ENCODE results near the gene MOCS3. TPM values are rescaled to one million over a fixed set of nuclear protein-coding genes. Genes with fewer than 3 reads are reported as not detected.

MOCS3 gene
- total RNA-seq (ENCODE audit: low replicate concordance): 7.4 and 8.2 TPM in 2 replicates
- long read RNA-seq, full-length matches to known transcripts: 59 of 59 reads
- long read RNA-seq, partial matches to known transcripts: 0 of 59 reads
- long read RNA-seq, other reads (novel, unspliced or antisense): 0 of 59 reads

GRCh38 chr20:50958615-50959542 lies at the start of gene MOCS3:
MOCS3 (plus strand) TSS chr20:50958818; CDS start chr20:50958843, 25 bp downstream.
- H3K36me3 Mint-ChIP-seq: peaks cover 7% of the 10 kb centered on the region
- no peak for TF ChIP-seq CTCF (conservative IDR thresholded peaks at IDR 0.05)
- H3K27ac Mint-ChIP-seq: peak within 1 kb of the TSS; percentile 99
- no peaks in the 10 kb centered on the region for H3K9me3 Mint-ChIP-seq
- peaks cover 20% of the 10 kb centered on the region for H3K4me1 Mint-ChIP-seq (ENCODE audit: unreplicated experiment)
- H3K4me3 Mint-ChIP-seq: peak within 1 kb of the TSS; percentile 96
- no peaks in the 10 kb centered on the region for H3K27me3 Mint-ChIP-seq
- peak; percentile 82 for DNase-seq (ENCODE audit: extremely low spot score, unreplicated experiment)

GRCh38 chr20:50909413-50909812 lies 49.2 kb upstream of the MOCS3 start:
- DNase-seq (ENCODE audit: extremely low spot score, unreplicated experiment): no peak
- Mint-ChIP-seq H3K4me1 (ENCODE audit: unreplicated experiment) (peaks cover 36% of the 10 kb centered on the region), H3K9me3 (no peaks in the 10 kb centered on the region), H3K4me3 (no peak overlapping the region), H3K36me3 (peaks cover 25% of the 10 kb centered on the region), H3K27me3 (no peaks in the 10 kb centered on the region), H3K27ac (peak overlapping the region; percentile 8)
- TF ChIP-seq CTCF (conservative IDR thresholded peaks at IDR 0.05): no peak

GRCh38 chr20:50911030-50911429 lies 47.6 kb upstream of the MOCS3 start:
- H3K27me3 Mint-ChIP-seq: no peaks in the 10 kb centered on the region
- peak overlapping the region; percentile 4 for H3K4me3 Mint-ChIP-seq
- peaks cover 27% of the 10 kb centered on the region for H3K36me3 Mint-ChIP-seq
- no peak for TF ChIP-seq CTCF (conservative IDR thresholded peaks at IDR 0.05)
- DNase-seq (ENCODE audit: extremely low spot score, unreplicated experiment): no peak
- peaks cover 46% of the 10 kb centered on the region for H3K4me1 Mint-ChIP-seq (ENCODE audit: unreplicated experiment)
- peak overlapping the region; percentile 47 for H3K27ac Mint-ChIP-seq
- H3K9me3 Mint-ChIP-seq: no peaks in the 10 kb centered on the region

- peak overlapping the region; percentile 47 for H3K27ac Mint-ChIP-seq
- peaks cover 52% of the 10 kb centered on the region for H3K4me1 Mint-ChIP-seq (ENCODE audit: unreplicated experiment)
- no peaks in the 10 kb centered on the region for H3K9me3 Mint-ChIP-seq
- H3K4me3 Mint-ChIP-seq: peak overlapping the region; percentile 3
- no peaks in the 10 kb centered on the region for H3K27me3 Mint-ChIP-seq
- H3K36me3 Mint-ChIP-seq: peaks cover 27% of the 10 kb centered on the region
- DNase-seq (ENCODE audit: extremely low spot score, unreplicated experiment): no peak
- TF ChIP-seq CTCF (conservative IDR thresholded peaks at IDR 0.05): no peak
Observed at GRCh38 chr20:50911716-50912115, 46.9 kb upstream of the MOCS3 start.

GRCh38 chr20:50913690-50914375 lies 44.8 kb upstream of the MOCS3 start:
- TF ChIP-seq CTCF (conservative IDR thresholded peaks at IDR 0.05): no peak
- H3K27ac Mint-ChIP-seq: peak overlapping the region; percentile 13
- H3K9me3 Mint-ChIP-seq: no peaks in the 10 kb centered on the region
- peaks cover 63% of the 10 kb centered on the region for H3K4me1 Mint-ChIP-seq (ENCODE audit: unreplicated experiment)
- H3K36me3 Mint-ChIP-seq: peaks cover 25% of the 10 kb centered on the region
- H3K4me3 Mint-ChIP-seq: no peak overlapping the region
- no peak for DNase-seq (ENCODE audit: extremely low spot score, unreplicated experiment)
- H3K27me3 Mint-ChIP-seq: no peaks in the 10 kb centered on the region
